Measurements from ENCODE around the gene CORO2A. TPM values are rescaled to one million over a fixed set of nuclear protein-coding genes. Genes with fewer than 3 reads are reported as not detected.

Gene CORO2A
- total RNA-seq, 1 experiment from 2014 or later: 24.3 TPM

DNA sequence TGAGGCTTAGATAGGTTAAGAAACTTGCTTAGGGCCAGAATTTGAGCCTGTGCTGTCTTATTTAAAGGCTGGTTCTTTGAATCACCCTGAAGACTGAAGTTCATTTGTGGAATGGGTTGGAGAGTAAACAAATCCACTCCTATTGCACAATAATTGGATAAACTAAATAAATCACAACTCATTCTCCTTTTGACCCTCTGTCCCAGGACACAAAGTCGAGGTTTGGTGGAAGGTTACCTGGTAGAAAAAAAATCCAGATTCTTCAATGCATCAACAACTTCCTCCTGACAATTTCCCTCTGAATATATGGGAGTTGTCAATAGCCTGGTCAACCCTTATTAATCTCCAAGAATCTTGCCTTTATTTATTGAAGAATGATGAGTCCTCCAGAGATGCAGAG lies 34.1 kb upstream of the CORO2A start:
- Mint-ChIP-seq H3K4me3 (ENCODE audit: low read depth, unreplicated experiment) (no peak overlapping the region), H3K27me3 (ENCODE audit: unreplicated experiment) (no peaks in the 10 kb centered on the region), H3K36me3 (ENCODE audit: insufficient read depth, unreplicated experiment) (peaks cover 18% of the 10 kb centered on the region), H3K9me3 (ENCODE audit: low read depth, unreplicated experiment) (no peaks in the 10 kb centered on the region), H3K4me1 (ENCODE audit: low read depth, unreplicated experiment) (peaks cover 23% of the 10 kb centered on the region), H3K27ac (ENCODE audit: unreplicated experiment) (no peak overlapping the region)
- intact Hi-C loops (cut with micrococcal nuclease; ENCODE audit: unreplicated experiment): no loop called here
- no TSS peak for BruUV-seq (replicated peaks)
- TF ChIP-seq, protein P1, sequence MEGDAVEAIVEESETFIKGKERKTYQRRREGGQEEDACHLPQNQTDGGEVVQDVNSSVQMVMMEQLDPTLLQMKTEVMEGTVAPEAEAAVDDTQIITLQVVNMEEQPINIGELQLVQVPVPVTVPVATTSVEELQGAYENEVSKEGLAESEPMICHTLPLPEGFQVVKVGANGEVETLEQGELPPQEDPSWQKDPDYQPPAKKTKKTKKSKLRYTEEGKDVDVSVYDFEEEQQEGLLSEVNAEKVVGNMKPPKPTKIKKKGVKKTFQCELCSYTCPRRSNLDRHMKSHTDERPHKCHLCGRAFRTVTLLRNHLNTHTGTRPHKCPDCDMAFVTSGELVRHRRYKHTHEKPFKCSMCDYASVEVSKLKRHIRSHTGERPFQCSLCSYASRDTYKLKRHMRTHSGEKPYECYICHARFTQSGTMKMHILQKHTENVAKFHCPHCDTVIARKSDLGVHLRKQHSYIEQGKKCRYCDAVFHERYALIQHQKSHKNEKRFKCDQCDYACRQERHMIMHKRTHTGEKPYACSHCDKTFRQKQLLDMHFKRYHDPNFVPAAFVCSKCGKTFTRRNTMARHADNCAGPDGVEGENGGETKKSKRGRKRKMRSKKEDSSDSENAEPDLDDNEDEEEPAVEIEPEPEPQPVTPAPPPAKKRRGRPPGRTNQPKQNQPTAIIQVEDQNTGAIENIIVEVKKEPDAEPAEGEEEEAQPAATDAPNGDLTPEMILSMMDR (IDR thresholded peaks at IDR 0.05; ENCODE audit: unreplicated experiment): no peak
- no peak for DNase-seq
- CTCF ChIA-PET: no interaction called here

DNA sequence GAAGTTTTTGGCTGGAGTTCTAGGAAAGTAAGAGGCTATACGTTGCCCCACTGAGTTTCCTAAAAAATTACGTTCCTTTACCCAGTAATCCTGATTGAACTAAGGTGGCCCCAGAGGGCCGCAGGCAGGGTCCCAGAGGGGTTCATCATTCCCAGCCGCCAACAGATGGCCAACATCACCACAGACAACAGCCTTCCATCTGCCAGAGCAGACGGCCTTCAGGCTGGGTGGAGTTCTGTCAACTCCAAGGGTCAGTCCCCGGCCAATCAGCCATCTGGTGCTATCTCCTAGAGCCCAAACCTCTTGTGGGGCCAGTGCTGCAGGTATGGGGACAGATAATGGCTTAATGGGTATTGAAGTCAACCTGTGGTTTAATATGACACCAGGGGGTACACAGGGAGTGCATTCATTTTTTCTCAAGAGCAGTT lies 32.6 kb upstream of the CORO2A start:
- CTCF ChIA-PET: no interaction called here
- peaks cover 26% of the 10 kb centered on the region for H3K4me1 Mint-ChIP-seq (ENCODE audit: low read depth, unreplicated experiment)
- no TSS peak for BruUV-seq (replicated peaks)

DNA sequence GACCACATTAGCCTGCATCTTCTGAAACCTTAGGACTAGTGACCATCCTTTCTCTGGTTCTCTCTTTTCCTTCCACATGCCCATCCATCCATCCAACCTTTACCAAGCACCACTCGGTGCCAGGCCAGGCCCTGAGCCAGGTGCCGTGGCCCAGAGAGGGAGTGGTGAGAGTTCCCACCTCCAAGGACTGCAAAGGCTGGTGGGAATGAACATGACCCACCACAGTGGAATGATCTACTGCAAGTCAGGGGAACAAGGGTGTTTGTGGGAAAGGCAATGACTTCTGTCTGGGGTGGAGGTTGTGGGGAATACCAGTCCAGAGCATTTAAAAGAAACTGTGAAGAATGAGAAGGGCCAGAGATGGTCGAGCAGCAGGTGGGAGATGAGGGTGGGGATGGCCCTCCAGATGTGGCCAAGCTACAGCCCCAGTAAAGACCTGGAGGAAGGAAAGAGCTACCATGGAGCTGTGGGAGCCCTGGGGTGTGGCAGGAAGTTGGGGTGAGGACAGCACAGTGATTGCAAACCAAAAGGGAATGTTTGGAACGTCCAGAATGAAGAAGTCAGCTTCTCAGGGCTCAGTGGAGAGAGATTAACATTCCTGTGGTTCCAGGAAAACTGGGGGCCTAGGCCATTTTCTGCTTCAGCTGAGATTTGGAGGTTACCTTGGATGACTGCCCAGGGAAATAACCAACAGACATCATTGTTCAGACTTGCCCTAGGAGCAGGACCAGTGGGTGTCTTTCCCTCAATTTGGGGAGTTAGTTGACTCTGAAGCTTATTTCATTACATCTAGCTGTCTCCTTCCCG lies 30.7 kb upstream of the CORO2A start:
- H3K27ac Mint-ChIP-seq (ENCODE audit: unreplicated experiment): peak overlapping the region; percentile 58
- TF ChIP-seq, protein P1 (IDR thresholded peaks at IDR 0.05; ENCODE audit: unreplicated experiment): no peak
- H3K27me3 Mint-ChIP-seq (ENCODE audit: unreplicated experiment): no peaks in the 10 kb centered on the region
- BruUV-seq (replicated peaks): no TSS peak
- peaks cover 16% of the 10 kb centered on the region for H3K36me3 Mint-ChIP-seq (ENCODE audit: insufficient read depth, unreplicated experiment)
- H3K9me3 Mint-ChIP-seq (ENCODE audit: low read depth, unreplicated experiment): no peaks in the 10 kb centered on the region
- intact Hi-C loops (cut with micrococcal nuclease; ENCODE audit: unreplicated experiment): no loop called here
- H3K4me3 Mint-ChIP-seq (ENCODE audit: low read depth, unreplicated experiment): peak overlapping the region; percentile 1
- peak; percentile 56 for DNase-seq
- peaks cover 42% of the 10 kb centered on the region for H3K4me1 Mint-ChIP-seq (ENCODE audit: low read depth, unreplicated experiment)
- CTCF ChIA-PET: interaction anchor here (0.6 to 1.1 kb wide), 3 partner anchors 35 to 77 kb away, joined by 3 read pairs; no protein-coding TSS in a partner anchor

More for the DNA sequence above, 32.6 kb upstream of the CORO2A start:
- intact Hi-C loops (cut with micrococcal nuclease; ENCODE audit: unreplicated experiment): no loop called here
- no peak for DNase-seq
- Mint-ChIP-seq H3K4me3 (ENCODE audit: low read depth, unreplicated experiment) (no peak overlapping the region), H3K27me3 (ENCODE audit: unreplicated experiment) (no peaks in the 10 kb centered on the region), H3K36me3 (ENCODE audit: insufficient read depth, unreplicated experiment) (peaks cover 11% of the 10 kb centered on the region), H3K9me3 (ENCODE audit: low read depth, unreplicated experiment) (no peaks in the 10 kb centered on the region), H3K27ac (ENCODE audit: unreplicated experiment) (no peak overlapping the region)
- TF ChIP-seq, protein P1 (IDR thresholded peaks at IDR 0.05; ENCODE audit: unreplicated experiment): no peak

DNA sequence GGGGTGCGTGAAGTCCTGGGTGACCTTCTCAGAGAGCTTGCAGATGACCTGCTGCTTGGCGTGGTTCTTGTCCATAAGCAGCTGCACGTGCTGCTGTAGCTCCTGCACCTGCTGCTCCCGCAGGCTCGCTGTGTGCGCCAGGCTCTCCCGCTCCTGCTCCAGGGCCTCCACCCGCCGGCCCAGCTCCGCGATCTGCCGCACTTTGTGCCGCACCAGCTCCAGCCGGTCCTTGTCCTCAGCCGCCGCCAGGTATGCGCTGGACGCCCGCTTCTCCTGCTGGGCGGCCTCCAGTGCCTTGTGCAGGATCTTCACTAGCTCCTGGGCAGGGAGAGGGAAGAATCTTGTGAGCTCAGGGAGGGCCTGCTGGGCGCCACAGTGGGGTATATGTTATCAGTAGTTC lies 28.5 kb upstream of the CORO2A start:
- TF ChIP-seq, protein P1 (IDR thresholded peaks at IDR 0.05; ENCODE audit: unreplicated experiment): no peak
- Mint-ChIP-seq H3K27ac (ENCODE audit: unreplicated experiment) (no peak overlapping the region), H3K9me3 (ENCODE audit: low read depth, unreplicated experiment) (no peaks in the 10 kb centered on the region), H3K36me3 (ENCODE audit: insufficient read depth, unreplicated experiment) (peaks cover 12% of the 10 kb centered on the region), H3K4me3 (ENCODE audit: low read depth, unreplicated experiment) (no peak overlapping the region), H3K27me3 (ENCODE audit: unreplicated experiment) (no peaks in the 10 kb centered on the region), H3K4me1 (ENCODE audit: low read depth, unreplicated experiment) (peaks cover 33% of the 10 kb centered on the region)
- no TSS peak for BruUV-seq (replicated peaks)
- intact Hi-C loops (cut with micrococcal nuclease; ENCODE audit: unreplicated experiment): no loop called here
- DNase-seq: no peak
- CTCF ChIA-PET: no interaction called here

All from Calu3 (cell line).